HepG2 (cell line): ENCODE measurements around the gene C19orf38. TPM values are rescaled to one million over a fixed set of nuclear protein-coding genes. Genes with fewer than 3 reads are reported as not detected.
A peak's percentile ranks its signal among the peaks of the same experiment; 100 is the strongest.

Source experiments
- GFI1 ChIP-seq: sonication (generic); formaldehyde crosslinking; IDR thresholded peaks from 2 replicates; pipeline ENCODE4 v1.5.0; 2020; ENCODE audit warnings: missing genetic modification reagents, mild to moderate bottlenecking, borderline replicate concordance
- JDP2 ChIP-seq: sonication (generic); formaldehyde crosslinking; IDR thresholded peaks from 2 replicates; pipeline ENCODE4 v1.8.1; 2022; ENCODE audit warnings: missing genetic modification reagents, borderline replicate concordance
- LRRFIP1 ChIP-seq: sonication (generic); formaldehyde crosslinking; conservative IDR thresholded peaks from 2 replicates; pipeline ENCODE4 v1.4.0; 2020; ENCODE audit warnings: missing genetic modification reagents
- MAFF ChIP-seq: IDR thresholded peaks from 2 replicates; pipeline ENCODE4 v1.6.1; 2011; ENCODE audit warnings: low read depth, low read length, improper control_type of control experiment
- MED13 ChIP-seq: sonication (generic); formaldehyde crosslinking; IDR thresholded peaks from 2 replicates; pipeline ENCODE4 v1.5.0; 2020; ENCODE audit warnings: missing genetic modification reagents
- MEIS1 ChIP-seq: sonication (generic); formaldehyde crosslinking; IDR thresholded peaks from 2 replicates; pipeline ENCODE4 v1.9.0; 2021; ENCODE audit warnings: mild to moderate bottlenecking, missing genetic modification reagents, moderate library complexity, borderline replicate concordance
- RARA ChIP-seq: IDR thresholded peaks from 2 replicates; pipeline ENCODE4 v1.6.1; 2016; ENCODE audit warnings: missing genetic modification reagents, missing compliant biosample characterization
- SMAD3 ChIP-seq: sonication (generic); formaldehyde crosslinking; IDR thresholded peaks from 2 replicates; pipeline ENCODE4 v1.4.0; 2020; ENCODE audit warnings: missing genetic modification reagents
- TSC22D2 ChIP-seq: sonication (generic); formaldehyde crosslinking; IDR thresholded peaks from 2 replicates; pipeline ENCODE4 v1.5.1; 2020; ENCODE audit warnings: missing genetic modification reagents, mild to moderate bottlenecking, borderline replicate concordance
- ZBTB42 ChIP-seq: sonication (generic); formaldehyde crosslinking; IDR thresholded peaks from 2 replicates; pipeline ENCODE4 v1.5.0; 2020; ENCODE audit warnings: mild to moderate bottlenecking, missing genetic modification reagents
- ZFP62 ChIP-seq: sonication (generic); formaldehyde crosslinking; IDR thresholded peaks from 2 replicates; pipeline ENCODE4 v1.4.0; 2020; ENCODE audit warnings: missing genetic modification reagents
- ZKSCAN1 ChIP-seq: fragments of 150-350 bp; IDR thresholded peaks from 2 replicates; pipeline ENCODE4 v1.6.1; 2014; ENCODE audit warnings: low read length
- ZNF12 ChIP-seq: sonication (generic); formaldehyde crosslinking; IDR thresholded peaks from 2 replicates; pipeline ENCODE4 v1.5.0; 2020; ENCODE audit warnings: missing genetic modification reagents
- ZNF124 ChIP-seq: sonication (generic); formaldehyde crosslinking; IDR thresholded peaks from 2 replicates; pipeline ENCODE4 v1.4.0; 2020; ENCODE audit warnings: missing genetic modification reagents
- ZNF414 ChIP-seq: sonication (generic); formaldehyde crosslinking; IDR thresholded peaks from 2 replicates; pipeline ENCODE4 v1.5.0; 2020; ENCODE audit warnings: missing genetic modification reagents
- ZNF446 ChIP-seq: sonication (generic); formaldehyde crosslinking; IDR thresholded peaks from 2 replicates; pipeline ENCODE4 v1.5.0; 2020; ENCODE audit warnings: mild to moderate bottlenecking, missing genetic modification reagents
- ZNF567 ChIP-seq: sonication (generic); formaldehyde crosslinking; IDR thresholded peaks from 2 replicates; pipeline ENCODE4 v1.8.1; 2023; ENCODE audit warnings: mild to moderate bottlenecking, missing genetic modification reagents, borderline replicate concordance
- ZNF775 ChIP-seq: sonication (generic); formaldehyde crosslinking; IDR thresholded peaks from 2 replicates; pipeline ENCODE4 v1.4.0; 2020; ENCODE audit warnings: missing genetic modification reagents, mild to moderate bottlenecking, moderate library complexity, borderline replicate concordance
- ZSCAN9 ChIP-seq: IDR thresholded peaks from 2 replicates; pipeline ENCODE4 v1.6.1; 2016; ENCODE audit warnings: borderline replicate concordance
- polyA plus RNA-seq, 8 experiments: library from polyadenylated mRNA; depleted of rRNA in 3 of 8; stranded (reverse) in 7 of 8; unstranded in 1 of 8; fragments of >200 nt; fragmentation: Illumina TruSeq in 4 of 8; extraction: Trizol in 4 of 8; gene quantifications; 2 replicates each; pipeline versions ENCODE4 v1.2.1 to v1.2.3, GENCODE V29; 2011 to 2016; ENCODE audit warnings: low read depth in 4 of 8, missing spikeins in 1 of 8, mixed read lengths in 1 of 8; ENCODE audit not compliant: insufficient read depth in 1 of 8
- total RNA-seq, 5 experiments: library from RNA; depleted of rRNA; stranded (reverse); fragments of >200 nt; fragmentation: Illumina TruSeq; extraction: Trizol; gene quantifications; 2 replicates each; pipeline ENCODE4 v1.2.3, GENCODE V29; 2016; ENCODE audit warnings: low read depth in 1 of 5
- TF ChIP-seq, protein P1 (sequence below): sonication (generic); formaldehyde crosslinking; IDR thresholded peaks from 2 replicates; pipeline ENCODE4 v1.4.0; 2020; ENCODE audit warnings: mild to moderate bottlenecking, low read depth, missing genetic modification reagents
- TF ChIP-seq, protein P2 (sequence below): IDR thresholded peaks from 2 replicates; pipeline ENCODE4 v1.6.1; 2016; ENCODE audit warnings: missing genetic modification reagents, missing compliant biosample characterization
- TF ChIP-seq, protein P3 (sequence below): sonication (generic); formaldehyde crosslinking; IDR thresholded peaks from 2 replicates; pipeline ENCODE4 v1.4.0; 2020; ENCODE audit warnings: mild to moderate bottlenecking, low read depth, missing genetic modification reagents
- TF ChIP-seq, protein P4 (sequence below): IDR thresholded peaks from 2 replicates; pipeline ENCODE4 v1.6.1; 2016; ENCODE audit warnings: missing compliant biosample characterization, missing genetic modification reagents, borderline replicate concordance

The C19orf38 gene
- total and polyA plus RNA-seq, 2 of the 13 experiments (the other 11 are each of a cell fraction or from before 2014, with no cell fraction given), result 0.11 TPM; not detected in 1

DNA sequence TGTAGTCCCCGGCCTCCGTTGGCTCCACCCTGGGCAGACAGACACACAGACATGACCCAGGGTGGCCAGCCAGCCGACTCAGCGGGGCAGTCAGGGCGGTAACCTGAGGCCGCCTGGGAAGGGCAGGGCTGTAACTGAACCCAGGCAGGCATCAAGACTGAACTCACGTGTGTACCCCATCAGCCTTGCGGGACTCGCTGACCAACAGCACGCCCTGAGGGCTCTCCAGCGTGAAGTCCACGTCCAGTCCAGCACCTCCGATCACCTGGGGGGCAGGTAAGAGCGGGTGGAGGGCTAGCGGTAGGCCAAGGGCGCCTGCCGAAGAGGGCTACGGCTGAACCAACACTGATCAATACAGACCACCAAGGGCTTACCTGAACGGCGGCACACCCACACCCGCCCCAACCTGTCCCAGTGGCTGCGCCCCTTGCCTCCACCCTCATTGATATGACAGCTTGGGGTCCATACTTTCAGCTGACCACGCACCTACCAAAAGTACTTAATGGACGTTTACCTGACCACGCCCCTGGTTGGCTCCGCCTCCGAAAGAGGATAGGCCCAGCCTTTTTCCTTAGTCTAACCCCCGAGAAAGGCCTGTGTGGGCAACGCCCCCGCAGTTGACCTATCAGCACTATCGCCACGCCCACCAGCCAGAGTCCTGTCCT is 13.0 kb upstream of the C19orf38 start (continued):
- TF ChIP-seq, protein P1, sequence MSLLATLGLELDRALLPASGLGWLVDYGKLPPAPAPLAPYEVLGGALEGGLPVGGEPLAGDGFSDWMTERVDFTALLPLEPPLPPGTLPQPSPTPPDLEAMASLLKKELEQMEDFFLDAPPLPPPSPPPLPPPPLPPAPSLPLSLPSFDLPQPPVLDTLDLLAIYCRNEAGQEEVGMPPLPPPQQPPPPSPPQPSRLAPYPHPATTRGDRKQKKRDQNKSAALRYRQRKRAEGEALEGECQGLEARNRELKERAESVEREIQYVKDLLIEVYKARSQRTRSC (CRISPR knock-in tag), result 0 out of 2 replicates have a peak, but pooled peaks have one; percentile 38
- TF ChIP-seq MED13 (CRISPR knock-in tag), result no peak
- TF ChIP-seq LRRFIP1 (CRISPR knock-in tag), result no peak
- no peak for TF ChIP-seq TSC22D2 (CRISPR knock-in tag)
- TF ChIP-seq, protein P2, sequence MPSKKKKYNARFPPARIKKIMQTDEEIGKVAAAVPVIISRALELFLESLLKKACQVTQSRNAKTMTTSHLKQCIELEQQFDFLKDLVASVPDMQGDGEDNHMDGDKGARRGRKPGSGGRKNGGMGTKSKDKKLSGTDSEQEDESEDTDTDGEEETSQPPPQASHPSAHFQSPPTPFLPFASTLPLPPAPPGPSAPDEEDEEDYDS (CRISPR knock-in tag), result no peak
- TF ChIP-seq ZBTB42, result no peak
- no peak for TF ChIP-seq MAFF
- TF ChIP-seq, protein P3, sequence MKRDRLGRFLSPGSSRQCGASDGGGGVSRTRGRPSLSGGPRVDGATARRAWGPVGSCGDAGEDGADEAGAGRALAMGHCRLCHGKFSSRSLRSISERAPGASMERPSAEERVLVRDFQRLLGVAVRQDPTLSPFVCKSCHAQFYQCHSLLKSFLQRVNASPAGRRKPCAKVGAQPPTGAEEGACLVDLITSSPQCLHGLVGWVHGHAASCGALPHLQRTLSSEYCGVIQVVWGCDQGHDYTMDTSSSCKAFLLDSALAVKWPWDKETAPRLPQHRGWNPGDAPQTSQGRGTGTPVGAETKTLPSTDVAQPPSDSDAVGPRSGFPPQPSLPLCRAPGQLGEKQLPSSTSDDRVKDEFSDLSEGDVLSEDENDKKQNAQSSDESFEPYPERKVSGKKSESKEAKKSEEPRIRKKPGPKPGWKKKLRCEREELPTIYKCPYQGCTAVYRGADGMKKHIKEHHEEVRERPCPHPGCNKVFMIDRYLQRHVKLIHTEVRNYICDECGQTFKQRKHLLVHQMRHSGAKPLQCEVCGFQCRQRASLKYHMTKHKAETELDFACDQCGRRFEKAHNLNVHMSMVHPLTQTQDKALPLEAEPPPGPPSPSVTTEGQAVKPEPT, result no peak
- no peak for TF ChIP-seq ZKSCAN1
- no peak for TF ChIP-seq RARA (CRISPR knock-in tag)
- TF ChIP-seq, protein P4, sequence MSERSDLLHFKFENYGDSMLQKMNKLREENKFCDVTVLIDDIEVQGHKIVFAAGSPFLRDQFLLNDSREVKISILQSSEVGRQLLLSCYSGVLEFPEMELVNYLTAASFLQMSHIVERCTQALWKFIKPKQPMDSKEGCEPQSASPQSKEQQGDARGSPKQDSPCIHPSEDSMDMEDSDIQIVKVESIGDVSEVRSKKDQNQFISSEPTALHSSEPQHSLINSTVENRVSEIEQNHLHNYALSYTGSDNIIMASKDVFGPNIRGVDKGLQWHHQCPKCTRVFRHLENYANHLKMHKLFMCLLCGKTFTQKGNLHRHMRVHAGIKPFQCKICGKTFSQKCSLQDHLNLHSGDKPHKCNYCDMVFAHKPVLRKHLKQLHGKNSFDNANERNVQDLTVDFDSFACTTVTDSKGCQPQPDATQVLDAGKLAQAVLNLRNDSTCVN (CRISPR knock-in tag), result no peak
- TF ChIP-seq ZNF775, result no peak
- no peak for TF ChIP-seq MEIS1 (CRISPR knock-in tag)
- no peak for TF ChIP-seq ZNF446
- no peak for TF ChIP-seq ZNF567 (CRISPR knock-in tag)
- TF ChIP-seq ZNF414 (CRISPR knock-in tag), result 0 out of 2 replicates have a peak, but pooled peaks have one; percentile 20
- no peak for TF ChIP-seq ZNF12 (CRISPR knock-in tag)
- TF ChIP-seq JDP2 (CRISPR knock-in tag), result no peak
- no peak for TF ChIP-seq ZSCAN9
- TF ChIP-seq ZNF124 (CRISPR knock-in tag), result no peak
- TF ChIP-seq GFI1, result no peak
- no peak for TF ChIP-seq ZFP62 (CRISPR knock-in tag)
- TF ChIP-seq SMAD3 (CRISPR knock-in tag), result no peak
